GM12878 (cell line): ENCODE results near the gene PARD6B.

ENCODE experiments used
- EP300 ChIP-seq, 2 experiments: fragments of 150-350 bp in 1 of 2; IDR thresholded peaks; 2 replicates each; pipeline ENCODE4 v1.6.1; 2011 to 2012; ENCODE audit warnings: low read depth in 2 of 2, low read length in 2 of 2, borderline replicate concordance in 1 of 2, improper control_type of control experiment in 1 of 2, inconsistent platforms in 1 of 2; ENCODE audit not compliant: control insufficient read depth in 1 of 2
- ESRRA ChIP-seq: IDR thresholded peaks from 2 replicates; pipeline ENCODE4 v1.6.1; 2012; ENCODE audit warnings: mild to moderate bottlenecking, low read length, improper control_type of control experiment
- EZH2 ChIP-seq: IDR thresholded peaks from 2 replicates; pipeline ENCODE4 v1.6.1; 2012; ENCODE audit warnings: low read depth, mild to moderate bottlenecking, control low read depth, inconsistent platforms, low read length, borderline replicate concordance; ENCODE audit not compliant: control insufficient read depth
- POLR2AphosphoS2 ChIP-seq: IDR thresholded peaks from 2 replicates; pipeline ENCODE4 v1.6.1; 2011; ENCODE audit warnings: low read depth, mild to moderate bottlenecking, low read length, improper control_type of control experiment, moderate library complexity
- SIN3A ChIP-seq: IDR thresholded peaks from 2 replicates; pipeline ENCODE4 v1.6.1; 2012; ENCODE audit warnings: low read depth, low read length, improper control_type of control experiment
- SIX5 ChIP-seq: IDR thresholded peaks from 2 replicates; pipeline ENCODE4 v1.6.1; 2011; ENCODE audit warnings: mild to moderate bottlenecking, low read depth, low read length, moderate library complexity; ENCODE audit not compliant: severe bottlenecking
- SREBF1 ChIP-seq: IDR thresholded peaks from 2 replicates; pipeline ENCODE4 v1.6.1; 2012; ENCODE audit warnings: mild to moderate bottlenecking, low read length
- STAT3 ChIP-seq: IDR thresholded peaks from 2 replicates; pipeline ENCODE4 v1.6.1; 2011; ENCODE audit warnings: low read depth, low read length, improper control_type of control experiment
- SUZ12 ChIP-seq: fragments of 200-600 bp; sonication (generic); IDR thresholded peaks from one replicate; pipeline ENCODE4 v1.6.1; 2018; ENCODE audit warnings: antibody characterized with exemption, mild to moderate bottlenecking; ENCODE audit not compliant: unreplicated experiment
- TARDBP ChIP-seq: IDR thresholded peaks from 2 replicates; pipeline ENCODE4 v1.6.1; 2016; ENCODE audit warnings: borderline replicate concordance
- YY1 ChIP-seq: IDR thresholded peaks from 2 replicates; pipeline ENCODE4 v1.6.1; 2011; ENCODE audit warnings: low read depth, mild to moderate bottlenecking, low read length
- TF ChIP-seq, protein P1 (sequence below), 3 experiments: IDR thresholded peaks in 2 of 3; conservative IDR thresholded peaks in 1 of 3; 2 replicates each; pipeline ENCODE4 v1.5.1; 2011; ENCODE audit warnings: low read depth in 3 of 3, low read length in 3 of 3, mild to moderate bottlenecking in 3 of 3, control low read depth in 2 of 3, moderate library complexity in 2 of 3, inconsistent platforms in 1 of 3, mixed read lengths in 1 of 3; ENCODE audit not compliant: control insufficient read depth in 2 of 3, insufficient read depth in 1 of 3; ENCODE audit errors: extremely low read depth in 1 of 3
- TF ChIP-seq, protein P2 (sequence below): IDR thresholded peaks from 2 replicates; pipeline ENCODE4 v1.6.1; 2012; ENCODE audit warnings: low read depth, low read length, improper control_type of control experiment

DNA sequence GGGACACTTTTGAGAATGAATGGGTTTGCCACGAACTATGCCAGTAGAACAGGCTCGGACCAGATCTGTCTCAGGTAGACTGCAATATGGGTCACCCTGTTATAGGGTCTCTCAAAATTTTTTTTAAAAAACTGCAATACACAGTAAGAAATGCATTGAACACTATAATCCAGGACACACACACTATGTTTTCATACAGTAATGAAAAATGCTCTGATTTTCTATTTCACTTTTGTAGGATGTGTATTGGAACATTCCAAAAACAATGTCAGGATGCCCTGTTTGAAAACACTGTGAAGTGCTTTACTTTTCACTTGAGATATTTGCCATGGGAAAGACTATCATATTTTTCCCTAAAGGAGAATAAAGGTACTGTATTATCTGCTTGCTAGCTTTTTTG is 25.1 kb downstream of the PARD6B start:
- TF ChIP-seq SIX5 (no peak), YY1 (no peak), POLR2AphosphoS2 (no peak), SIN3A (no peak), SREBF1 (no peak), SUZ12 (no peak), EP300 (IDR thresholded peaks at IDR 0.05; ENCODE audit: borderline replicate concordance in 1 of 2, control insufficient read depth in 1 of 2, low read depth in 2 of 2, low read length in 2 of 2) (no peak), ESRRA (no peak), STAT3 (no peak), TARDBP (no peak), EZH2 (no peak)
- TF ChIP-seq, protein P1, sequence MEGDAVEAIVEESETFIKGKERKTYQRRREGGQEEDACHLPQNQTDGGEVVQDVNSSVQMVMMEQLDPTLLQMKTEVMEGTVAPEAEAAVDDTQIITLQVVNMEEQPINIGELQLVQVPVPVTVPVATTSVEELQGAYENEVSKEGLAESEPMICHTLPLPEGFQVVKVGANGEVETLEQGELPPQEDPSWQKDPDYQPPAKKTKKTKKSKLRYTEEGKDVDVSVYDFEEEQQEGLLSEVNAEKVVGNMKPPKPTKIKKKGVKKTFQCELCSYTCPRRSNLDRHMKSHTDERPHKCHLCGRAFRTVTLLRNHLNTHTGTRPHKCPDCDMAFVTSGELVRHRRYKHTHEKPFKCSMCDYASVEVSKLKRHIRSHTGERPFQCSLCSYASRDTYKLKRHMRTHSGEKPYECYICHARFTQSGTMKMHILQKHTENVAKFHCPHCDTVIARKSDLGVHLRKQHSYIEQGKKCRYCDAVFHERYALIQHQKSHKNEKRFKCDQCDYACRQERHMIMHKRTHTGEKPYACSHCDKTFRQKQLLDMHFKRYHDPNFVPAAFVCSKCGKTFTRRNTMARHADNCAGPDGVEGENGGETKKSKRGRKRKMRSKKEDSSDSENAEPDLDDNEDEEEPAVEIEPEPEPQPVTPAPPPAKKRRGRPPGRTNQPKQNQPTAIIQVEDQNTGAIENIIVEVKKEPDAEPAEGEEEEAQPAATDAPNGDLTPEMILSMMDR (IDR thresholded peaks at IDR 0.05 in 2 of 3, conservative IDR thresholded peaks at IDR 0.05 in 1 of 3; ENCODE audit: control insufficient read depth in 2 of 3, extremely low read depth in 1 of 3, insufficient read depth in 1 of 3, low read depth in 3 of 3, low read length in 3 of 3) = no peak
- TF ChIP-seq, protein P2, sequence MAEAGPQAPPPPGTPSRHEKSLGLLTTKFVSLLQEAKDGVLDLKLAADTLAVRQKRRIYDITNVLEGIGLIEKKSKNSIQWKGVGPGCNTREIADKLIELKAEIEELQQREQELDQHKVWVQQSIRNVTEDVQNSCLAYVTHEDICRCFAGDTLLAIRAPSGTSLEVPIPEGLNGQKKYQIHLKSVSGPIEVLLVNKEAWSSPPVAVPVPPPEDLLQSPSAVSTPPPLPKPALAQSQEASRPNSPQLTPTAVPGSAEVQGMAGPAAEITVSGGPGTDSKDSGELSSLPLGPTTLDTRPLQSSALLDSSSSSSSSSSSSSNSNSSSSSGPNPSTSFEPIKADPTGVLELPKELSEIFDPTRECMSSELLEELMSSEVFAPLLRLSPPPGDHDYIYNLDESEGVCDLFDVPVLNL = no peak
